ENCODE results near the gene DYNC1I1. TPM values are rescaled to one million over a fixed set of nuclear protein-coding genes. Genes with fewer than 3 reads are reported as not detected.
"Not testable (repeated sequence)": the region's sequence is repeated elsewhere in the genome, so short reads cannot be mapped to it uniquely, and the experiment has no call there.

Gene DYNC1I1
- total RNA-seq, 2 experiments from 2014 or later: not detected

GRCh38 chr7:95917634-95918033, 145.3 kb downstream of the DYNC1I1 start:
- Mint-ChIP-seq H3K4me1 (peaks cover 12% of the 10 kb centered on the region), H3K27me3 (peaks cover 27% of the 10 kb centered on the region), H3K4me3 (no peak overlapping the region), H3K9me3 (ENCODE audit: low read depth) (no peaks in the 10 kb centered on the region), H3K36me3 (no peaks in the 10 kb centered on the region), H3K27ac (no peak overlapping the region)
- DNase-seq: no peak
- ATAC-seq: no peak
- CTCF ChIA-PET: interaction anchor here (1.1 to 4.5 kb wide), 2 partner anchors 15 to 1110 kb away, joined by 3 to 26 read pairs; no protein-coding TSS in a partner anchor

- no peak for DNase-seq
- CTCF ChIA-PET: no interaction called here
- H3K4me3 Mint-ChIP-seq: no peak overlapping the region
- H3K36me3 Mint-ChIP-seq: no peaks in the 10 kb centered on the region
- peaks cover 12% of the 10 kb centered on the region for H3K4me1 Mint-ChIP-seq
- peaks cover 27% of the 10 kb centered on the region for H3K27me3 Mint-ChIP-seq
- ATAC-seq: no peak
- H3K27ac Mint-ChIP-seq: no peak overlapping the region
- no peaks in the 10 kb centered on the region for H3K9me3 Mint-ChIP-seq (ENCODE audit: low read depth)
Measured at GRCh38 chr7:95919556-95919955, 147.2 kb downstream of the DYNC1I1 start.

GRCh38 chr7:95921543-95921942, 149.2 kb downstream of the DYNC1I1 start:
- peaks cover 10% of the 10 kb centered on the region for H3K4me1 Mint-ChIP-seq
- no peaks in the 10 kb centered on the region for H3K36me3 Mint-ChIP-seq
- H3K27me3 Mint-ChIP-seq: peaks cover 31% of the 10 kb centered on the region
- no peak overlapping the region for H3K27ac Mint-ChIP-seq
- no peak overlapping the region for H3K4me3 Mint-ChIP-seq
- DNase-seq (no peak), ATAC-seq (peak; percentile 61)
- H3K9me3 Mint-ChIP-seq (ENCODE audit: low read depth): no peaks in the 10 kb centered on the region
- CTCF ChIA-PET: interaction anchor here (1.9 kb wide), 1 partner anchor 1106 kb away, joined by 6 read pairs; no protein-coding TSS in a partner anchor

- CTCF ChIA-PET: interaction anchor here (1.9 kb wide), 1 partner anchor 1105 kb away, joined by 6 read pairs; no protein-coding TSS in a partner anchor
- H3K27ac Mint-ChIP-seq: no peak overlapping the region
Measured at GRCh38 chr7:95922191-95922590, 149.8 kb downstream of the DYNC1I1 start.

GRCh38 chr7:95925236-95925635, 152.9 kb downstream of the DYNC1I1 start:
- no peak for DNase-seq
- Mint-ChIP-seq H3K27ac (no peak overlapping the region), H3K9me3 (ENCODE audit: low read depth) (no peaks in the 10 kb centered on the region), H3K27me3 (peaks cover 35% of the 10 kb centered on the region), H3K36me3 (no peaks in the 10 kb centered on the region), H3K4me1 (peaks cover 16% of the 10 kb centered on the region), H3K4me3 (no peak overlapping the region)
- no peak for ATAC-seq
- CTCF ChIA-PET: interaction anchor here (1.0 kb wide), 1 partner anchor 9 kb away, joined by 4 read pairs; no protein-coding TSS in a partner anchor

More at GRCh38 chr7:95922191-95922590, 149.8 kb downstream of the DYNC1I1 start:
- Mint-ChIP-seq H3K4me3 (no peak overlapping the region), H3K27me3 (peaks cover 31% of the 10 kb centered on the region), H3K9me3 (ENCODE audit: low read depth) (no peaks in the 10 kb centered on the region), H3K36me3 (no peaks in the 10 kb centered on the region), H3K4me1 (peaks cover 10% of the 10 kb centered on the region)
- DNase-seq (no peak), ATAC-seq (no peak)

- Mint-ChIP-seq H3K27ac (no peak overlapping the region), H3K9me3 (ENCODE audit: low read depth) (no peaks in the 10 kb centered on the region), H3K4me3 (no peak overlapping the region), H3K4me1 (peaks cover 16% of the 10 kb centered on the region), H3K36me3 (no peaks in the 10 kb centered on the region), H3K27me3 (peaks cover 38% of the 10 kb centered on the region)
- ATAC-seq (no peak), DNase-seq (no peak)
- CTCF ChIA-PET: interaction anchor here (1.0 kb wide), 1 partner anchor 10 kb away, joined by 4 read pairs; no protein-coding TSS in a partner anchor
Measured at GRCh38 chr7:95925971-95926370, 153.6 kb downstream of the DYNC1I1 start.

GRCh38 chr7:95927756-95928155, 155.4 kb downstream of the DYNC1I1 start:
- CTCF ChIA-PET: interaction anchor here (1.5 kb wide), 1 partner anchor 11 kb away, joined by 3 read pairs; no protein-coding TSS in a partner anchor
- H3K27me3 Mint-ChIP-seq: peaks cover 38% of the 10 kb centered on the region
- H3K36me3 Mint-ChIP-seq: no peaks in the 10 kb centered on the region
- H3K27ac Mint-ChIP-seq: no peak overlapping the region
- no peaks in the 10 kb centered on the region for H3K9me3 Mint-ChIP-seq (ENCODE audit: low read depth)
- H3K4me3 Mint-ChIP-seq: no peak overlapping the region
- ATAC-seq (no peak), DNase-seq (no peak)
- H3K4me1 Mint-ChIP-seq: peaks cover 6% of the 10 kb centered on the region

GRCh38 chr7:95929710-95930280, 157.4 kb downstream of the DYNC1I1 start:
- H3K36me3 Mint-ChIP-seq: no peaks in the 10 kb centered on the region
- CTCF ChIA-PET: no interaction called here
- H3K27me3 Mint-ChIP-seq: peaks cover 33% of the 10 kb centered on the region
- ATAC-seq (no peak), DNase-seq (no peak)
- peaks cover 6% of the 10 kb centered on the region for H3K4me1 Mint-ChIP-seq
- H3K4me3 Mint-ChIP-seq: no peak overlapping the region
- no peak overlapping the region for H3K27ac Mint-ChIP-seq
- H3K9me3 Mint-ChIP-seq (ENCODE audit: low read depth): no peaks in the 10 kb centered on the region

- Mint-ChIP-seq H3K27me3 (peaks cover 26% of the 10 kb centered on the region), H3K27ac (no peak overlapping the region), H3K36me3 (no peaks in the 10 kb centered on the region), H3K4me1 (peaks cover 6% of the 10 kb centered on the region), H3K4me3 (no peak overlapping the region), H3K9me3 (ENCODE audit: low read depth) (no peaks in the 10 kb centered on the region)
- ATAC-seq: no peak
- CTCF ChIA-PET: interaction anchor here (1.0 to 1.4 kb wide), 2 partner anchors 14 to 1095 kb away, joined by 3 read pairs; no protein-coding TSS in a partner anchor
- no peak for DNase-seq
Measured at GRCh38 chr7:95931460-95932232, 159.3 kb downstream of the DYNC1I1 start.

GRCh38 chr7:95933618-95934017, 161.3 kb downstream of the DYNC1I1 start:
- DNase-seq (no peak), ATAC-seq (no peak)
- no peaks in the 10 kb centered on the region for H3K9me3 Mint-ChIP-seq (ENCODE audit: low read depth)
- no peak overlapping the region for H3K27ac Mint-ChIP-seq
- H3K36me3 Mint-ChIP-seq: no peaks in the 10 kb centered on the region
- H3K4me1 Mint-ChIP-seq: no peaks in the 10 kb centered on the region
- H3K4me3 Mint-ChIP-seq: no peak overlapping the region
- H3K27me3 Mint-ChIP-seq: peaks cover 24% of the 10 kb centered on the region
- CTCF ChIA-PET: no interaction called here

- DNase-seq; H3K36me3 Mint-ChIP-seq; H3K27me3 Mint-ChIP-seq; CTCF ChIA-PET; ATAC-seq; H3K27ac Mint-ChIP-seq; H3K4me1 Mint-ChIP-seq; H3K9me3 Mint-ChIP-seq (ENCODE audit: low read depth); H3K4me3 Mint-ChIP-seq: not testable (repeated sequence)
Measured at GRCh38 chr7:95944867-95945266, 172.5 kb downstream of the DYNC1I1 start.

GRCh38 chr7:95950698-95951097, 178.3 kb downstream of the DYNC1I1 start:
- H3K27me3 Mint-ChIP-seq: peaks cover 9% of the 10 kb centered on the region
- ATAC-seq (no peak), DNase-seq (no peak)
- H3K4me3 Mint-ChIP-seq: no peak overlapping the region
- H3K27ac Mint-ChIP-seq: no peak overlapping the region
- no peaks in the 10 kb centered on the region for H3K9me3 Mint-ChIP-seq (ENCODE audit: low read depth)
- no peaks in the 10 kb centered on the region for H3K36me3 Mint-ChIP-seq
- CTCF ChIA-PET: no interaction called here
- no peaks in the 10 kb centered on the region for H3K4me1 Mint-ChIP-seq

- H3K4me1 Mint-ChIP-seq: no peaks in the 10 kb centered on the region
- no peaks in the 10 kb centered on the region for H3K9me3 Mint-ChIP-seq (ENCODE audit: low read depth)
- DNase-seq (no peak), ATAC-seq (no peak)
- no peak overlapping the region for H3K4me3 Mint-ChIP-seq
- CTCF ChIA-PET: no interaction called here
- H3K27me3 Mint-ChIP-seq: peaks cover 8% of the 10 kb centered on the region
- H3K27ac Mint-ChIP-seq: no peak overlapping the region
- no peaks in the 10 kb centered on the region for H3K36me3 Mint-ChIP-seq
Measured at GRCh38 chr7:95951531-95951930, 179.2 kb downstream of the DYNC1I1 start.
